CD4-positive, alpha-beta T cell treated with Interleukin-2 at 100 ng/mL for 4 hours (primary cell): ENCODE results near the gene GSK3B.
"Not testable (repeated sequence)": the region's sequence is repeated elsewhere in the genome, so short reads cannot be mapped to it uniquely, and the experiment has no call there.

ENCODE experiments used
- DNase-seq: peaks from one replicate; pipeline ENCODE4 v3.0.0-alpha.2; 2020; ENCODE audit warnings: low spot score

GSK3B gene

GRCh38 chr3:119934249-119934648 lies 160.0 kb downstream of the GSK3B start:
- DNase-seq: no peak

GRCh38 chr3:119933207-119933606 lies 161.0 kb downstream of the GSK3B start:
- no peak for DNase-seq

- no peak for DNase-seq
Measured at GRCh38 chr3:119930286-119930685, 164.0 kb downstream of the GSK3B start.

- no peak for DNase-seq
Measured at GRCh38 chr3:119927190-119927589, 167.1 kb downstream of the GSK3B start.

- DNase-seq: no peak
Measured at GRCh38 chr3:119924111-119925094, 169.8 kb downstream of the GSK3B start.

GRCh38 chr3:119918992-119919933 lies 175.0 kb downstream of the GSK3B start:
- DNase-seq: no peak

GRCh38 chr3:119913021-119913420 lies 181.2 kb downstream of the GSK3B start:
- no peak for DNase-seq

- no peak for DNase-seq
Measured at GRCh38 chr3:119912220-119912619, 182.0 kb downstream of the GSK3B start.

GRCh38 chr3:119911748-119912147 lies 182.5 kb downstream of the GSK3B start:
- DNase-seq: no peak

GRCh38 chr3:119902061-119902460 lies 192.2 kb downstream of the GSK3B start:
- DNase-seq: no peak

GRCh38 chr3:119901148-119901547 lies 193.1 kb downstream of the GSK3B start:
- DNase-seq: no peak

GRCh38 chr3:119899192-119899511 lies 195.1 kb downstream of the GSK3B start:
- DNase-seq: no peak

GRCh38 chr3:119898478-119899191 lies 195.6 kb downstream of the GSK3B start:
- no peak for DNase-seq

GRCh38 chr3:119894195-119894594 lies 200.1 kb downstream of the GSK3B start:
- DNase-seq: no peak

- no peak for DNase-seq
Measured at GRCh38 chr3:119893769-119894168, 200.5 kb downstream of the GSK3B start.

- DNase-seq: peak; percentile 73
Measured at GRCh38 chr3:119891944-119892721, 202.1 kb downstream of the GSK3B start.

GRCh38 chr3:119888681-119889080 lies 205.6 kb downstream of the GSK3B start:
- not testable (repeated sequence) for DNase-seq

GRCh38 chr3:119885746-119886530 lies 208.3 kb downstream of the GSK3B start:
- no peak for DNase-seq

- DNase-seq: no peak
Measured at GRCh38 chr3:119884161-119884557, 210.1 kb downstream of the GSK3B start.

GRCh38 chr3:119883461-119884160 lies 210.6 kb downstream of the GSK3B start:
- DNase-seq: no peak
